Peyer's patch (tissue), 4 donors: ENCODE results near the gene DAB1. TPM values are rescaled to one million over a fixed set of nuclear protein-coding genes. Genes with fewer than 3 reads are reported as not detected.

Experiments
- DNase-seq, 3 donors: peaks; one replicate each; pipeline ENCODE4 v3.0.0-alpha.2; 2017 to 2019
- H3K27ac ChIP-seq, 4 donors: fragments of 200-600 bp; sonication (generic); one replicate each; pipeline ENCODE4 v1.5.1; 2016 to 2019
- H3K27me3 ChIP-seq, 2 donors: fragments of 200-600 bp; sonication (generic); one replicate each; pipeline ENCODE4 v1.5.1; 2019
- H3K36me3 ChIP-seq, 3 donors: fragments of 200-600 bp; sonication (generic); one replicate each; pipeline ENCODE4 v1.5.1; 2016 to 2019
- H3K4me1 ChIP-seq, 4 donors: fragments of 200-600 bp; sonication (generic); one replicate each; pipeline ENCODE4 v1.5.1; 2016 to 2019
- H3K4me3 ChIP-seq, 4 donors: fragments of 200-600 bp; sonication (generic); 1 replicate in 3 of 4; 2 replicates in 1 of 4; pipeline ENCODE4 v1.5.1; 2016 to 2019; ENCODE audit warnings: mild to moderate bottlenecking in 1 of 4
- H3K9me3 ChIP-seq, 4 donors: fragments of 200-600 bp; sonication (generic); one replicate each; pipeline ENCODE4 v1.5.1; 2016 to 2019; ENCODE audit warnings: mild to moderate bottlenecking in 1 of 4
- POLR2A ChIP-seq, 2 donors: fragments of 450-650 bp; IDR thresholded peaks; one replicate each; pipeline ENCODE4 v1.5.1; 2017; ENCODE audit warnings: antibody characterized with exemption in 2 of 2, mild to moderate bottlenecking in 2 of 2, moderate library complexity in 2 of 2
- total RNA-seq, 4 donors: library from RNA; depleted of rRNA; stranded (reverse); fragments of >200 nt; gene quantifications; one replicate each; pipeline ENCODE4 v1.1.0, GENCODE V29; 2016
- TF ChIP-seq, protein P1 (sequence below), 6 experiments: fragments of 450-650 bp in 4 of 6; fragments of 200-600 bp in 2 of 6; sonication (generic) in 1 of 6; IDR thresholded peaks; one replicate each; pipeline ENCODE4 v1.5.1; 2017 to 2019; ENCODE audit warnings: antibody characterized with exemption in 6 of 6, mild to moderate bottlenecking in 3 of 6, moderate library complexity in 1 of 6

The DAB1 gene
- total RNA-seq, 4 donors from 2014 or later = 4.1 to 75.3 (median 63.9) TPM

DNA sequence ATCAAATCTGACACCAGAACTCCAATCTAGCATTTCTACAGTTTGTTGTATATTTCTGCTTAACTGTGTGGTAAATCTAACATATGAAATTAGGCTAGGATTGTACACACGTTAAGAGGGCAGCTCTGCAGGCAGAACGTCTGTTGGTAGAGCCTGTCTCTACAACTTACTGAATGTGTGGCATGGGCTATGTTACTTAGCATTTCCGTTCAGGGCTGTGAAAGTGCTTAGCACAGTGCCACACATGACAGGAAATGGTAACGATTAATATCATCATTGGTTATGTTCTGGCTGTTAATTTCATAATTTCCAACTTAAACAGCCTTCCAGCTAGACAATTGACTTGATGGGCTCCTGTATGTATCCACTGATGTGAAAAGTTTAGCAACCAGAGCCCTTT, 448.4 kb downstream of the DAB1 start:
- no peak for DNase-seq
- Histone ChIP-seq H3K27ac (no peak overlapping the region), H3K4me1 (no peaks in the 10 kb centered on the region), H3K27me3 (no peaks in the 10 kb centered on the region), H3K9me3 (no peaks in the 10 kb centered on the region), H3K4me3 (no peak overlapping the region), H3K36me3 (no peaks in the 10 kb centered on the region)
- no peak for TF ChIP-seq POLR2A (IDR thresholded peaks at IDR 0.05)

DNA sequence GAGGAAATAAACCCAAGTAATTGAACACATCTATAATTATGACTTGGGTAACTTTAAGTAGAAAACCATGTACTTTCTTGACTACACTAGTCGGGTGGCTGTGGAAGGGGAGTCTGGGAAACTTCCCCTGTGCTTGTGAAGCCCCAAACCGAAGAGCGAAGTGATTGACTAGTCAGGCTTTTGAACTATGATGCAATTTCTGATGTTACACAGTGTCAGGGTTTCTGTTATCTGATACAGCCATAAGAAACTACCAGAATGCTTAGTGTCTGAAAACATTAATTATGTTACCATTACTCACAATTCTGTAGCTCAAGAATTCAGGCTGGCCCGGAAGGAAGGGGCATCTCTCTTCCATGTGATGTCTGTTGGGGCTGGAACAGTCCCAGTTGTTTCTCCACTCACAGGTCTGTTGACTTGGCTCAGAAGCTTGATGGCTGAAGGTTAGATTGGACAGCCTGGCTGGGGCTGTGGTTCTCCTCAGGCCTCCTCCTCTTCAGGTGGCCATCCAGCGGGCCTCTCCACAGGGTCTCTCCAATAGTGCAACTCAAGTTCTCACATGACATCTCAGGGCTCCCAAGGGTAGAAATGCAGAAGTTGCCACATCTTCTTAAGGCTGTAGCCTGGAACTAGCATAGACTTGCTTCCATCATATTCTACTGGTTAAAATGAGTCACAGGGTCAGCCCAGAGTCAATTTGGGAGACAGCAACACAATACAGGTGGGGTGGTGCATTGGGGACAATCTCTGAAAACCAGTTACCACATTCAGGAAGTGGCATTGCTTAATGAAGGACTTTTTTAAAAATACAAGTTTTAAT, 449.7 kb downstream of the DAB1 start:
- H3K27ac ChIP-seq = no peak overlapping the region
- no peaks in the 10 kb centered on the region for H3K9me3 ChIP-seq
- H3K4me3 ChIP-seq = no peak overlapping the region
- TF ChIP-seq, protein P1, sequence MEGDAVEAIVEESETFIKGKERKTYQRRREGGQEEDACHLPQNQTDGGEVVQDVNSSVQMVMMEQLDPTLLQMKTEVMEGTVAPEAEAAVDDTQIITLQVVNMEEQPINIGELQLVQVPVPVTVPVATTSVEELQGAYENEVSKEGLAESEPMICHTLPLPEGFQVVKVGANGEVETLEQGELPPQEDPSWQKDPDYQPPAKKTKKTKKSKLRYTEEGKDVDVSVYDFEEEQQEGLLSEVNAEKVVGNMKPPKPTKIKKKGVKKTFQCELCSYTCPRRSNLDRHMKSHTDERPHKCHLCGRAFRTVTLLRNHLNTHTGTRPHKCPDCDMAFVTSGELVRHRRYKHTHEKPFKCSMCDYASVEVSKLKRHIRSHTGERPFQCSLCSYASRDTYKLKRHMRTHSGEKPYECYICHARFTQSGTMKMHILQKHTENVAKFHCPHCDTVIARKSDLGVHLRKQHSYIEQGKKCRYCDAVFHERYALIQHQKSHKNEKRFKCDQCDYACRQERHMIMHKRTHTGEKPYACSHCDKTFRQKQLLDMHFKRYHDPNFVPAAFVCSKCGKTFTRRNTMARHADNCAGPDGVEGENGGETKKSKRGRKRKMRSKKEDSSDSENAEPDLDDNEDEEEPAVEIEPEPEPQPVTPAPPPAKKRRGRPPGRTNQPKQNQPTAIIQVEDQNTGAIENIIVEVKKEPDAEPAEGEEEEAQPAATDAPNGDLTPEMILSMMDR (IDR thresholded peaks at IDR 0.05) = no peak
- TF ChIP-seq POLR2A (IDR thresholded peaks at IDR 0.05) = no peak
- no peaks in the 10 kb centered on the region for H3K36me3 ChIP-seq
- H3K4me1 ChIP-seq = no peaks in the 10 kb centered on the region
- no peaks in the 10 kb centered on the region for H3K27me3 ChIP-seq
- DNase-seq = no peak

DNA sequence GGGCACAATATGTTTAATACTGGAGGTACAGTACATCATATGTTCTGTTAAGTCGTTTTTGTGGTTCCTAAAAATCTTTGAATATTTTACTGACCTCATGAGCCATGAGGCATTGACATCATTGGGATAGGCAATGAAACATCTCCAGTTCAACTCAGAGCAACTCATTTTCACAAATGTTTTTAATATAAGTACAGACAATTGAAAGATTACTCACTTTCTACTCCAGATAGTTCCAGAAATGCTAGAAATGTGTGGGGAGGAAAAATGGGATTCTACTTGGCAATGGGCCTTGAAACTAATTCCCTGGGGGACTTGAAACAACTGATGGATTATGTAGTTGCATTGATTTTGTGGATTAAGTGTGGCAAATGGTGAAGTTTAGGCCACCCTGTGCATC, 450.9 kb downstream of the DAB1 start:
- DNase-seq = no peak
- no peaks in the 10 kb centered on the region for H3K27me3 ChIP-seq
- no peak overlapping the region for H3K4me3 ChIP-seq
- no peak overlapping the region for H3K27ac ChIP-seq
- TF ChIP-seq, protein P1 (IDR thresholded peaks at IDR 0.05) = no peak
- TF ChIP-seq POLR2A (IDR thresholded peaks at IDR 0.05) = no peak
- no peaks in the 10 kb centered on the region for H3K9me3 ChIP-seq
- no peaks in the 10 kb centered on the region for H3K4me1 ChIP-seq
- H3K36me3 ChIP-seq = no peaks in the 10 kb centered on the region

DNA sequence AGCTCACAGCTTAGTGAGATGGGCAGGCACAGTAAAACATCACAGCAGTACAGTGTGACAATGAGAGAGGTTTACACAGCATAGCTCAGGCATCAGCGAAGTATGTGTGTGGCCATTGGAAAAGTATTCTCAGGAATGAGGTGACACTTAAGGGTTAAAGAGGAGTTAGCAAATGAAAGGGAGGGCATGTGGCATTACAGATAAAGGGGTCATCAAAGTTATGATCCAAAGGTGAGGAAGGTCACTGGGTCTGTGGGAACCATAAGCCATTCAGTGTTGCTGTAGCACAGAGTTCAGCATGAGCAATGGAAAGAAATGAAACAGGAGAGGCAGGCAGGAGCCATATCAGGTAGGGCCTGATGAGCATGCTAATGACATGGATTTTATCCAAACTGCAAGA, 453.6 kb downstream of the DAB1 start:
- Histone ChIP-seq H3K27me3 (no peaks in the 10 kb centered on the region), H3K4me1 (no peaks in the 10 kb centered on the region), H3K36me3 (no peaks in the 10 kb centered on the region), H3K27ac (no peak overlapping the region), H3K4me3 (no peak overlapping the region), H3K9me3 (no peaks in the 10 kb centered on the region)
- TF ChIP-seq, protein P1 (IDR thresholded peaks at IDR 0.05) = no peak
- no peak for TF ChIP-seq POLR2A (IDR thresholded peaks at IDR 0.05)
- no peak for DNase-seq

DNA sequence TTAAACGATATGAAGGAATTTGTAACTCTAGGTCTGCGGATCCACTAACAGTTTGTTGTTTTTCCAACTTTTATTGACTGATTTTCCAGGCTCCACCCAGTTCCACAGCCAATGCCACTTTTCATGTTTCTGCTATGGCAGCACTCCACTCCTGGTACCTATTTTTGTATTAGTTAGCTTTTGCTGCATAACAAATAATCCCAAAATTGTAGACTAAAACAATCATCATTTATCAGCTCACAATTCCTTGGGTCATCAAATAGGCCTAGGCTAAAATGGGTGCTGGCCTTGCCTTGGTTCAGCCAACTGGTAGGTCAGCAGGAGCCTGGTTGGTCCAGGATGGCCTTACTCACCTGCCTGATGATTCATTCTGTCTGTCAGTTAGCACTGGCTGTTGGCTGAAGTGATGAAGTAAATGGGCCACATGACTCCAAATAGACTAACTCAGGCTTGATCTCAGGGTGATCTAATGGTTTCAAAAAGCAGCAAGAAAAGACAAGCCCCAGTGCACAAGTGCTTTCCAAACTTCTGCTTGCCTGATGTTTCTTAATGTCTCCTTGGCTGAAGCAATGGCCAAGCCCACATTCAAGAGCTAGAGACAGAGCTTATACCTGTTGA, 454.9 kb downstream of the DAB1 start:
- no peak overlapping the region for H3K27ac ChIP-seq
- no peaks in the 10 kb centered on the region for H3K36me3 ChIP-seq
- no peak overlapping the region for H3K4me3 ChIP-seq
- no peak for TF ChIP-seq POLR2A (IDR thresholded peaks at IDR 0.05)
- TF ChIP-seq, protein P1 (IDR thresholded peaks at IDR 0.05) = no peak
- H3K4me1 ChIP-seq = no peaks in the 10 kb centered on the region
- no peaks in the 10 kb centered on the region for H3K27me3 ChIP-seq
- DNase-seq = no peak
- no peaks in the 10 kb centered on the region for H3K9me3 ChIP-seq
